Ishikawa (cell line): ENCODE data around the gene ZNF280D.

ENCODE experiments used
- CEBPB ChIP-seq: IDR thresholded peaks from 2 replicates; pipeline ENCODE4 v1.6.1; 2012
- CREB1 ChIP-seq: IDR thresholded peaks from 2 replicates; pipeline ENCODE4 v1.6.1; 2012; ENCODE audit warnings: low read depth
- EGR1 ChIP-seq: IDR thresholded peaks from 2 replicates; pipeline ENCODE4 v1.6.1; 2012
- EP300 ChIP-seq: IDR thresholded peaks from 2 replicates; pipeline ENCODE4 v1.6.1; 2012; ENCODE audit warnings: borderline replicate concordance
- FOXM1 ChIP-seq: IDR thresholded peaks from 2 replicates; pipeline ENCODE4 v1.6.1; 2012; ENCODE audit warnings: low read depth, borderline replicate concordance
- NFIC ChIP-seq: IDR thresholded peaks from 2 replicates; pipeline ENCODE4 v1.6.1; 2012
- RAD21 ChIP-seq: IDR thresholded peaks from 2 replicates; pipeline ENCODE4 v1.6.1; 2012; ENCODE audit warnings: low read depth
- TAF1 ChIP-seq: IDR thresholded peaks from 2 replicates; pipeline ENCODE4 v1.6.1; 2012; ENCODE audit warnings: low read depth, mild to moderate bottlenecking
- TCF12 ChIP-seq: IDR thresholded peaks from 2 replicates; pipeline ENCODE4 v1.6.1; 2012; ENCODE audit warnings: low read depth
- TEAD4 ChIP-seq: IDR thresholded peaks from 2 replicates; pipeline ENCODE4 v1.6.1; 2012
- YY1 ChIP-seq: IDR thresholded peaks from 2 replicates; pipeline ENCODE4 v1.6.1; 2012; ENCODE audit warnings: low read depth
- TF ChIP-seq, protein P1 (sequence below): IDR thresholded peaks from 2 replicates; pipeline ENCODE4 v1.6.1; 2012
- TF ChIP-seq, protein P2 (sequence below): IDR thresholded peaks from 2 replicates; pipeline ENCODE4 v1.6.1; 2012; ENCODE audit warnings: low read depth, mild to moderate bottlenecking
- TF ChIP-seq, protein P3 (sequence below): IDR thresholded peaks from 2 replicates; pipeline ENCODE4 v1.6.1; 2012

DNA sequence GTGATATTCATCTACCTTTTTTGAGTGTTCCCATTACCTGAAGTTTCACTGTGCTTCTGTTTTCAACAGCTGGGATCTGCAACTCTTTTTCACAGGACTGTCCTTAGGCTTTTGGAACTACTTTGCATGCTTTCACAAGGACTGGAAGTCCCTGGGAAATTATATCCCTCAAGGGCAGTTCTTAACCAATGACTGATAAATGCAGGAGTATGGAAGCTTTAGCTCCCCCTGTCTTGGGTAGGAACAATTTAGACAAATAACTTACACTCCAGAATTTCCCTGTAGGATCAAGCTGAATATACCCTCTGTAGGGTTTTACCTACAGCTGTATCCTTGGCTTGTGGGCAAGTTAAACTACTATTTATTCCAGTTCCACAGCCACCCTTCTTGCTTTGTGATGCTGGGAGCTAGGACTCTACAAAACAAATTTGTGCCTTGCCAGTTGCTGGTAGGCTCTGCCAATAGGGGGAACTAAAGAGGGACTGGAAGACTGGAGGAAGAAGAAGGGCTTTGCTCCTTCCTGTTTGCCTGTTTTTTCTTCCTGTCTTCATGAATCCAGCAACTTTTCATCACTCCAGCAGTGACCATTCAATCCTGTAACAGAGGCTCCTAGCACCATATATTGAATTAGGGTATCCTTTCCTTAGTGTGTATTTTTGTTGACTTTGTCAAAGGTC, 6.8 kb upstream of the ZNF280D start:
- TF ChIP-seq TAF1: no peak
- no peak for TF ChIP-seq EP300
- TF ChIP-seq YY1: no peak
- no peak for TF ChIP-seq CREB1
- TF ChIP-seq, protein P1, sequence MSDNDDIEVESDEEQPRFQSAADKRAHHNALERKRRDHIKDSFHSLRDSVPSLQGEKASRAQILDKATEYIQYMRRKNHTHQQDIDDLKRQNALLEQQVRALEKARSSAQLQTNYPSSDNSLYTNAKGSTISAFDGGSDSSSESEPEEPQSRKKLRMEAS: no peak
- TF ChIP-seq RAD21: no peak
- no peak for TF ChIP-seq FOXM1
- TF ChIP-seq EGR1: no peak
- TF ChIP-seq NFIC: no peak
- TF ChIP-seq, protein P2, sequence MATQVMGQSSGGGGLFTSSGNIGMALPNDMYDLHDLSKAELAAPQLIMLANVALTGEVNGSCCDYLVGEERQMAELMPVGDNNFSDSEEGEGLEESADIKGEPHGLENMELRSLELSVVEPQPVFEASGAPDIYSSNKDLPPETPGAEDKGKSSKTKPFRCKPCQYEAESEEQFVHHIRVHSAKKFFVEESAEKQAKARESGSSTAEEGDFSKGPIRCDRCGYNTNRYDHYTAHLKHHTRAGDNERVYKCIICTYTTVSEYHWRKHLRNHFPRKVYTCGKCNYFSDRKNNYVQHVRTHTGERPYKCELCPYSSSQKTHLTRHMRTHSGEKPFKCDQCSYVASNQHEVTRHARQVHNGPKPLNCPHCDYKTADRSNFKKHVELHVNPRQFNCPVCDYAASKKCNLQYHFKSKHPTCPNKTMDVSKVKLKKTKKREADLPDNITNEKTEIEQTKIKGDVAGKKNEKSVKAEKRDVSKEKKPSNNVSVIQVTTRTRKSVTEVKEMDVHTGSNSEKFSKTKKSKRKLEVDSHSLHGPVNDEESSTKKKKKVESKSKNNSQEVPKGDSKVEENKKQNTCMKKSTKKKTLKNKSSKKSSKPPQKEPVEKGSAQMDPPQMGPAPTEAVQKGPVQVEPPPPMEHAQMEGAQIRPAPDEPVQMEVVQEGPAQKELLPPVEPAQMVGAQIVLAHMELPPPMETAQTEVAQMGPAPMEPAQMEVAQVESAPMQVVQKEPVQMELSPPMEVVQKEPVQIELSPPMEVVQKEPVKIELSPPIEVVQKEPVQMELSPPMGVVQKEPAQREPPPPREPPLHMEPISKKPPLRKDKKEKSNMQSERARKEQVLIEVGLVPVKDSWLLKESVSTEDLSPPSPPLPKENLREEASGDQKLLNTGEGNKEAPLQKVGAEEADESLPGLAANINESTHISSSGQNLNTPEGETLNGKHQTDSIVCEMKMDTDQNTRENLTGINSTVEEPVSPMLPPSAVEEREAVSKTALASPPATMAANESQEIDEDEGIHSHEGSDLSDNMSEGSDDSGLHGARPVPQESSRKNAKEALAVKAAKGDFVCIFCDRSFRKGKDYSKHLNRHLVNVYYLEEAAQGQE: no peak
- TF ChIP-seq CEBPB: no peak
- TF ChIP-seq, protein P3, sequence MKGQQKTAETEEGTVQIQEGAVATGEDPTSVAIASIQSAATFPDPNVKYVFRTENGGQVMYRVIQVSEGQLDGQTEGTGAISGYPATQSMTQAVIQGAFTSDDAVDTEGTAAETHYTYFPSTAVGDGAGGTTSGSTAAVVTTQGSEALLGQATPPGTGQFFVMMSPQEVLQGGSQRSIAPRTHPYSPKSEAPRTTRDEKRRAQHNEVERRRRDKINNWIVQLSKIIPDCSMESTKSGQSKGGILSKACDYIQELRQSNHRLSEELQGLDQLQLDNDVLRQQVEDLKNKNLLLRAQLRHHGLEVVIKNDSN: no peak
- no peak for TF ChIP-seq TEAD4
- TF ChIP-seq TCF12: no peak
